HEK293 (cell line): ENCODE measurements around the gene EPO.

Experiments
- CTCF ChIA-PET: fragments of 350-600 bp; formaldehyde crosslinking; extraction: SDS; loops from one replicate; lab custom pipeline; 2021; ENCODE audit warnings: antibody characterized with exemption; lab: Yijun Ruan, JAX
- POLR2A ChIA-PET: fragments of 300-600 bp; formaldehyde crosslinking; extraction: SDS; loops from one replicate; lab custom pipeline; 2020; ENCODE audit warnings: antibody characterized with exemption, inconsistent platforms; lab: Yijun Ruan, JAX
- H3K27ac ChIP-seq: fragments of 200-500 bp; sonication (Bioruptor generic); 2 replicates; pipeline ENCODE4 v1.5.1; 2014; ENCODE audit warnings: low read depth, low read length, control low read depth, inconsistent platforms; ENCODE audit errors: extremely low read depth
- H3K36me3 ChIP-seq, 2 experiments: fragments of 200-500 bp in 1 of 2; sonication (Bioruptor generic) in 1 of 2; 1 replicate in 1 of 2; 2 replicates in 1 of 2; pipeline ENCODE4 v1.5.1; 2014 to 2017; ENCODE audit warnings: inconsistent platforms in 2 of 2, low read length in 2 of 2; ENCODE audit not compliant: control insufficient read depth in 2 of 2, insufficient read depth in 1 of 2
- H3K4me1 ChIP-seq: fragments of 200-500 bp; sonication (Bioruptor generic); 2 replicates; pipeline ENCODE4 v1.5.1; 2014; ENCODE audit warnings: mild to moderate bottlenecking, low read length, inconsistent platforms; ENCODE audit not compliant: control insufficient read depth, insufficient read depth
- H3K4me3 ChIP-seq: 2 replicates; pipeline ENCODE4 v1.5.1; 2011; ENCODE audit warnings: low read depth, mild to moderate bottlenecking, control low read depth, low read length, moderate library complexity
- H3K9me3 ChIP-seq: fragments of 200-500 bp; sonication (Bioruptor generic); 2 replicates; pipeline ENCODE4 v1.5.1; 2014; ENCODE audit warnings: low read depth, low read length, inconsistent platforms; ENCODE audit not compliant: control insufficient read depth, insufficient read depth
- GLIS1 ChIP-seq: fragments of 450-650 bp; formaldehyde crosslinking; IDR thresholded peaks from 2 replicates; pipeline ENCODE4 v1.5.1; 2016; ENCODE audit warnings: missing biosample characterization, missing genetic modification characterization
- KLF1 ChIP-seq: fragments of 450-650 bp; formaldehyde crosslinking; IDR thresholded peaks from 2 replicates; pipeline ENCODE4 v1.5.1; 2016; ENCODE audit warnings: missing biosample characterization, missing genetic modification characterization
- KLF16 ChIP-seq: fragments of 450-650 bp; formaldehyde crosslinking; IDR thresholded peaks from 2 replicates; pipeline ENCODE4 v1.5.1; 2017; ENCODE audit warnings: missing biosample characterization, missing genetic modification characterization
- PRDM1 ChIP-seq: fragments of 450-650 bp; formaldehyde crosslinking; IDR thresholded peaks from 2 replicates; pipeline ENCODE4; 2016; ENCODE audit warnings: missing biosample characterization, missing genetic modification characterization
- RBAK ChIP-seq: fragments of 450-650 bp; formaldehyde crosslinking; IDR thresholded peaks from 2 replicates; pipeline ENCODE4 v1.5.1; 2016; ENCODE audit warnings: missing biosample characterization, missing genetic modification characterization
- REPIN1 ChIP-seq: fragments of 450-650 bp; formaldehyde crosslinking; IDR thresholded peaks from 2 replicates; pipeline ENCODE4 v1.5.1; 2017; ENCODE audit warnings: missing biosample characterization, missing genetic modification characterization, low read depth
- SCRT1 ChIP-seq: fragments of 450-650 bp; formaldehyde crosslinking; IDR thresholded peaks from 2 replicates; pipeline ENCODE4 v1.5.1; 2016; ENCODE audit warnings: missing biosample characterization, missing genetic modification characterization, borderline replicate concordance
- SP2 ChIP-seq: fragments of 450-650 bp; formaldehyde crosslinking; IDR thresholded peaks from 2 replicates; pipeline ENCODE4 v1.5.1; 2016; ENCODE audit warnings: missing biosample characterization, missing genetic modification characterization
- ZBTB44 ChIP-seq: fragments of 450-650 bp; IDR thresholded peaks from 2 replicates; pipeline ENCODE4 v1.5.1; 2018; ENCODE audit warnings: missing biosample characterization, mild to moderate bottlenecking, missing genetic modification characterization
- ZNF112 ChIP-seq: fragments of 450-650 bp; formaldehyde crosslinking; IDR thresholded peaks from 2 replicates; pipeline ENCODE4 v1.5.0; 2017; ENCODE audit warnings: missing biosample characterization, missing genetic modification characterization
- ZNF121 ChIP-seq: fragments of 450-650 bp; formaldehyde crosslinking; IDR thresholded peaks from 2 replicates; pipeline ENCODE4 v1.5.1; 2016; ENCODE audit warnings: missing biosample characterization, missing genetic modification characterization
- ZNF155 ChIP-seq: fragments of 450-650 bp; formaldehyde crosslinking; IDR thresholded peaks from 2 replicates; pipeline ENCODE4 v1.5.1; 2016; ENCODE audit warnings: missing biosample characterization, missing genetic modification characterization
- ZNF266 ChIP-seq: fragments of 450-650 bp; formaldehyde crosslinking; IDR thresholded peaks from 2 replicates; pipeline ENCODE4 v1.5.1; 2016; ENCODE audit warnings: missing biosample characterization, missing genetic modification characterization, low read depth
- ZNF292 ChIP-seq: fragments of 450-650 bp; formaldehyde crosslinking; IDR thresholded peaks from 2 replicates; pipeline ENCODE4 v1.5.1; 2016; ENCODE audit warnings: low read depth, missing biosample characterization, missing genetic modification characterization, borderline replicate concordance
- ZNF48 ChIP-seq: fragments of 450-650 bp; formaldehyde crosslinking; IDR thresholded peaks from 2 replicates; pipeline ENCODE4 v1.5.1; 2016; ENCODE audit warnings: missing biosample characterization, missing genetic modification characterization
- ZNF629 ChIP-seq: fragments of 450-650 bp; formaldehyde crosslinking; IDR thresholded peaks from 2 replicates; pipeline ENCODE4 v1.5.1; 2017; ENCODE audit warnings: missing biosample characterization, missing genetic modification characterization
- ZNF670 ChIP-seq: fragments of 450-650 bp; formaldehyde crosslinking; IDR thresholded peaks from 2 replicates; pipeline ENCODE4 v1.5.1; 2016; ENCODE audit warnings: missing biosample characterization, missing genetic modification characterization, low read depth
- ZNF747 ChIP-seq: fragments of 450-650 bp; formaldehyde crosslinking; IDR thresholded peaks from 2 replicates; pipeline ENCODE4 v1.5.1; 2016; ENCODE audit warnings: missing biosample characterization, missing genetic modification characterization
- ZSCAN23 ChIP-seq: fragments of 450-650 bp; formaldehyde crosslinking; IDR thresholded peaks from 2 replicates; pipeline ENCODE4 v1.5.1; 2016; ENCODE audit warnings: missing biosample characterization, missing genetic modification characterization
- TF ChIP-seq, protein P1 (sequence below): fragments of 450-650 bp; formaldehyde crosslinking; conservative IDR thresholded peaks from 2 replicates; pipeline ENCODE4 v1.5.1; 2016; ENCODE audit warnings: low read depth, missing biosample characterization, missing genetic modification characterization
- TF ChIP-seq, protein P2 (sequence below): fragments of 450-650 bp; formaldehyde crosslinking; IDR thresholded peaks from 2 replicates; pipeline ENCODE4 v1.5.1; 2016; ENCODE audit warnings: missing biosample characterization, missing genetic modification characterization, low read depth
- TF ChIP-seq, protein P3 (sequence below): fragments of 450-650 bp; formaldehyde crosslinking; IDR thresholded peaks from 2 replicates; pipeline ENCODE4 v1.5.1; 2016; ENCODE audit warnings: missing biosample characterization, missing genetic modification characterization, borderline replicate concordance
- TF ChIP-seq, protein P4 (sequence below): fragments of 450-650 bp; formaldehyde crosslinking; IDR thresholded peaks from 2 replicates; pipeline ENCODE4 v1.5.1; 2016; ENCODE audit warnings: missing biosample characterization, missing genetic modification characterization

Gene EPO

GRCh38 chr7:100731937-100732636 is 11.8 kb downstream of the EPO start:
- ChIA-PET POLR2A (interaction anchor here (0.6 kb wide), 1 partner anchor 156 kb away, joined by 5 read pairs; no protein-coding TSS in a partner anchor), CTCF (interaction anchor here (0.6 kb wide), 1 partner anchor 274 kb away, joined by 3 read pairs; no protein-coding TSS in a partner anchor)
- Histone ChIP-seq H3K36me3 (no peaks in the 10 kb centered on the region), H3K4me1 (0 out of 2 replicates have a peak, but pooled peaks cover 4% of the 10 kb centered on the region), H3K27ac (no peak overlapping the region), H3K9me3 (no peaks in the 10 kb centered on the region), H3K4me3 (no peak overlapping the region)
- TF ChIP-seq PRDM1 (tag by site-specific recombination): no peak
- TF ChIP-seq ZNF629 (tag by site-specific recombination): no peak
- no peak for TF ChIP-seq ZNF155 (tag by site-specific recombination)
- TF ChIP-seq, protein P1, sequence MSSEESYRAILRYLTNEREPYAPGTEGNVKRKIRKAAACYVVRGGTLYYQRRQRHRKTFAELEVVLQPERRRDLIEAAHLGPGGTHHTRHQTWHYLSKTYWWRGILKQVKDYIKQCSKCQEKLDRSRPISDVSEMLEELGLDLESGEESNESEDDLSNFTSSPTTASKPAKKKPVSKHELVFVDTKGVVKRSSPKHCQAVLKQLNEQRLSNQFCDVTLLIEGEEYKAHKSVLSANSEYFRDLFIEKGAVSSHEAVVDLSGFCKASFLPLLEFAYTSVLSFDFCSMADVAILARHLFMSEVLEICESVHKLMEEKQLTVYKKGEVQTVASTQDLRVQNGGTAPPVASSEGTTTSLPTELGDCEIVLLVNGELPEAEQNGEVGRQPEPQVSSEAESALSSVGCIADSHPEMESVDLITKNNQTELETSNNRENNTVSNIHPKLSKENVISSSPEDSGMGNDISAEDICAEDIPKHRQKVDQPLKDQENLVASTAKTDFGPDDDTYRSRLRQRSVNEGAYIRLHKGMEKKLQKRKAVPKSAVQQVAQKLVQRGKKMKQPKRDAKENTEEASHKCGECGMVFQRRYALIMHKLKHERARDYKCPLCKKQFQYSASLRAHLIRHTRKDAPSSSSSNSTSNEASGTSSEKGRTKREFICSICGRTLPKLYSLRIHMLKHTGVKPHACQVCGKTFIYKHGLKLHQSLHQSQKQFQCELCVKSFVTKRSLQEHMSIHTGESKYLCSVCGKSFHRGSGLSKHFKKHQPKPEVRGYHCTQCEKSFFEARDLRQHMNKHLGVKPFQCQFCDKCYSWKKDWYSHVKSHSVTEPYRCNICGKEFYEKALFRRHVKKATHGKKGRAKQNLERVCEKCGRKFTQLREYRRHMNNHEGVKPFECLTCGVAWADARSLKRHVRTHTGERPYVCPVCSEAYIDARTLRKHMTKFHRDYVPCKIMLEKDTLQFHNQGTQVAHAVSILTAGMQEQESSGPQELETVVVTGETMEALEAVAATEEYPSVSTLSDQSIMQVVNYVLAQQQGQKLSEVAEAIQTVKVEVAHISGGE (tag by site-specific recombination): no peak
- no peak for TF ChIP-seq ZNF670
- TF ChIP-seq, protein P2, sequence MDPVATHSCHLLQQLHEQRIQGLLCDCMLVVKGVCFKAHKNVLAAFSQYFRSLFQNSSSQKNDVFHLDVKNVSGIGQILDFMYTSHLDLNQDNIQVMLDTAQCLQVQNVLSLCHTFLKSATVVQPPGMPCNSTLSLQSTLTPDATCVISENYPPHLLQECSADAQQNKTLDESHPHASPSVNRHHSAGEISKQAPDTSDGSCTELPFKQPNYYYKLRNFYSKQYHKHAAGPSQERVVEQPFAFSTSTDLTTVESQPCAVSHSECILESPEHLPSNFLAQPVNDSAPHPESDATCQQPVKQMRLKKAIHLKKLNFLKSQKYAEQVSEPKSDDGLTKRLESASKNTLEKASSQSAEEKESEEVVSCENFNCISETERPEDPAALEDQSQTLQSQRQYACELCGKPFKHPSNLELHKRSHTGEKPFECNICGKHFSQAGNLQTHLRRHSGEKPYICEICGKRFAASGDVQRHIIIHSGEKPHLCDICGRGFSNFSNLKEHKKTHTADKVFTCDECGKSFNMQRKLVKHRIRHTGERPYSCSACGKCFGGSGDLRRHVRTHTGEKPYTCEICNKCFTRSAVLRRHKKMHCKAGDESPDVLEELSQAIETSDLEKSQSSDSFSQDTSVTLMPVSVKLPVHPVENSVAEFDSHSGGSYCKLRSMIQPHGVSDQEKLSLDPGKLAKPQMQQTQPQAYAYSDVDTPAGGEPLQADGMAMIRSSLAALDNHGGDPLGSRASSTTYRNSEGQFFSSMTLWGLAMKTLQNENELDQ (tag by site-specific recombination): no peak
- peak; percentile 93 for TF ChIP-seq ZNF121 (tag by site-specific recombination)
- no peak for TF ChIP-seq ZNF747 (tag by site-specific recombination)
- TF ChIP-seq ZNF266: no peak
- TF ChIP-seq ZNF48 (tag by site-specific recombination): no peak
- no peak for TF ChIP-seq SP2 (tag by site-specific recombination)
- no peak for TF ChIP-seq ZNF292 (tag by site-specific recombination)
- no peak for TF ChIP-seq ZNF112
- peak; percentile 50 for TF ChIP-seq GLIS1 (tag by site-specific recombination)
- no peak for TF ChIP-seq REPIN1
- TF ChIP-seq RBAK: no peak

DNA sequence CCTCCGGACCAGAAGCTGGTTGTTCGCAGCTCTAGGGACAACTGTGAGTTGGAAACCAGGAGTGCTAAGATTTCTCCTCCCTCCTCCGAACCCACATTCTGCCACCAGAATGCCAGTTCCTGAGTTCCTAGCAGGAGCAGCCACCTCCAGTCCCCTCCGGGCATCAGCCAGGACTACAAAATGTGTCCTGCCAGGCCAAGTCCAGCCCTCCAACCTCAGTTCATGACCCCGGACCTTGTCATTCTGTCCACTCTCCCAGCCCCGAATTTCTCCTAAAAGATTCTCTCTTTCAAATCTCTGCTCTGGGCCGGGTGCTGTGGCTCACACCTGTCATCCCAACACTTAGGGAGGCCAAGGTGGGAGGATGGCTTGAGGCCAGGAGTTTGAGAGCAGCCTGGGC is 15.5 kb downstream of the EPO start:
- POLR2A ChIA-PET: no interaction called here
- H3K27ac ChIP-seq: no peak overlapping the region
- CTCF ChIA-PET: interaction anchor here (1.3 kb wide), 1 partner anchor 10 kb away, joined by 8 read pairs; no protein-coding TSS in a partner anchor
- no peaks in the 10 kb centered on the region for H3K36me3 ChIP-seq
- no peaks in the 10 kb centered on the region for H3K9me3 ChIP-seq
- H3K4me1 ChIP-seq: 0 out of 2 replicates have a peak, but pooled peaks cover 4% of the 10 kb centered on the region
- TF ChIP-seq ZBTB44 (tag by site-specific recombination) (no peak), SCRT1 (tag by site-specific recombination) (no peak), ZSCAN23 (tag by site-specific recombination) (no peak), KLF1 (tag by site-specific recombination) (no peak), KLF16 (tag by site-specific recombination) (no peak)
- TF ChIP-seq, protein P3, sequence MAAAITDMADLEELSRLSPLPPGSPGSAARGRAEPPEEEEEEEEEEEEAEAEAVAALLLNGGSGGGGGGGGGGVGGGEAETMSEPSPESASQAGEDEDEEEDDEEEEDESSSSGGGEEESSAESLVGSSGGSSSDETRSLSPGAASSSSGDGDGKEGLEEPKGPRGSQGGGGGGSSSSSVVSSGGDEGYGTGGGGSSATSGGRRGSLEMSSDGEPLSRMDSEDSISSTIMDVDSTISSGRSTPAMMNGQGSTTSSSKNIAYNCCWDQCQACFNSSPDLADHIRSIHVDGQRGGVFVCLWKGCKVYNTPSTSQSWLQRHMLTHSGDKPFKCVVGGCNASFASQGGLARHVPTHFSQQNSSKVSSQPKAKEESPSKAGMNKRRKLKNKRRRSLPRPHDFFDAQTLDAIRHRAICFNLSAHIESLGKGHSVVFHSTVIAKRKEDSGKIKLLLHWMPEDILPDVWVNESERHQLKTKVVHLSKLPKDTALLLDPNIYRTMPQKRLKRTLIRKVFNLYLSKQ (tag by site-specific recombination): no peak
- TF ChIP-seq, protein P4, sequence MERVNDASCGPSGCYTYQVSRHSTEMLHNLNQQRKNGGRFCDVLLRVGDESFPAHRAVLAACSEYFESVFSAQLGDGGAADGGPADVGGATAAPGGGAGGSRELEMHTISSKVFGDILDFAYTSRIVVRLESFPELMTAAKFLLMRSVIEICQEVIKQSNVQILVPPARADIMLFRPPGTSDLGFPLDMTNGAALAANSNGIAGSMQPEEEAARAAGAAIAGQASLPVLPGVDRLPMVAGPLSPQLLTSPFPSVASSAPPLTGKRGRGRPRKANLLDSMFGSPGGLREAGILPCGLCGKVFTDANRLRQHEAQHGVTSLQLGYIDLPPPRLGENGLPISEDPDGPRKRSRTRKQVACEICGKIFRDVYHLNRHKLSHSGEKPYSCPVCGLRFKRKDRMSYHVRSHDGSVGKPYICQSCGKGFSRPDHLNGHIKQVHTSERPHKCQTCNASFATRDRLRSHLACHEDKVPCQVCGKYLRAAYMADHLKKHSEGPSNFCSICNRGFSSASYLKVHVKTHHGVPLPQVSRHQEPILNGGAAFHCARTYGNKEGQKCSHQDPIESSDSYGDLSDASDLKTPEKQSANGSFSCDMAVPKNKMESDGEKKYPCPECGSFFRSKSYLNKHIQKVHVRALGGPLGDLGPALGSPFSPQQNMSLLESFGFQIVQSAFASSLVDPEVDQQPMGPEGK (tag by site-specific recombination): no peak
- no peak overlapping the region for H3K4me3 ChIP-seq
